H9 (cell line): Measurements from ENCODE around the gene ZBTB20. TPM values are rescaled to one million over a fixed set of nuclear protein-coding genes. Genes with fewer than 3 reads are reported as not detected.

Experiments used
- DNase-seq: peaks from one replicate; pipeline ENCODE4 v3.0.0-alpha.2; 2017
- H2AFZ ChIP-seq: one replicate; pipeline ENCODE4 v1.6.1; 2013; ENCODE audit warnings: mild to moderate bottlenecking, low read length, control low read depth, moderate library complexity
- H2AK5ac ChIP-seq: 2 replicates; pipeline ENCODE4 v1.6.1; 2013; ENCODE audit warnings: low read length, control low read depth, mixed read lengths; ENCODE audit not compliant: insufficient read length
- H2BK120ac ChIP-seq: one replicate; pipeline ENCODE4 v1.6.1; 2013; ENCODE audit warnings: low read depth, mild to moderate bottlenecking, low read length, control low read depth, inconsistent platforms; ENCODE audit not compliant: poor library complexity, severe bottlenecking
- H2BK12ac ChIP-seq: 2 replicates; pipeline ENCODE4 v1.6.1; 2013; ENCODE audit warnings: low read length, control low read depth, mixed read lengths, low read depth; ENCODE audit not compliant: insufficient read length
- H2BK15ac ChIP-seq: 2 replicates; pipeline ENCODE4 v1.6.1; 2013; ENCODE audit warnings: low read depth, low read length, control low read depth
- H2BK20ac ChIP-seq: one replicate; pipeline ENCODE4 v1.6.1; 2013; ENCODE audit warnings: low read depth, mild to moderate bottlenecking, low read length, control low read depth, inconsistent platforms; ENCODE audit not compliant: poor library complexity, severe bottlenecking
- H2BK5ac ChIP-seq: 2 replicates; pipeline ENCODE4 v1.6.1; 2013; ENCODE audit warnings: low read length, control low read depth, mixed read lengths; ENCODE audit not compliant: insufficient read length
- H3K14ac ChIP-seq: 2 replicates; pipeline ENCODE4 v1.6.1; 2013; ENCODE audit warnings: low read length, control low read depth; ENCODE audit not compliant: insufficient read depth
- H3K18ac ChIP-seq: 2 replicates; pipeline ENCODE4 v1.6.1; 2013; ENCODE audit warnings: low read depth, mild to moderate bottlenecking, mixed read lengths, low read length, control low read depth; ENCODE audit not compliant: insufficient read length
- H3K23ac ChIP-seq: 2 replicates; pipeline ENCODE4 v1.6.1; 2013; ENCODE audit warnings: low read length, control low read depth, mixed read lengths, low read depth; ENCODE audit not compliant: insufficient read length
- H3K23me2 ChIP-seq: 2 replicates; pipeline ENCODE4 v1.6.1; 2013; ENCODE audit warnings: low read depth, mild to moderate bottlenecking, mixed read lengths, low read length, control low read depth; ENCODE audit not compliant: insufficient read length, poor library complexity, severe bottlenecking
- H3K27ac ChIP-seq: 2 replicates; pipeline ENCODE4 v1.5.1; 2013; ENCODE audit warnings: low read length, control low read depth, mixed read lengths, low read depth; ENCODE audit not compliant: insufficient read length
- H3K27me3 ChIP-seq: 2 replicates; pipeline ENCODE4 v1.6.1; 2013; ENCODE audit warnings: low read length, control low read depth, inconsistent platforms; ENCODE audit not compliant: insufficient read depth
- H3K4ac ChIP-seq: 2 replicates; pipeline ENCODE4 v1.6.1; 2013; ENCODE audit warnings: low read depth, mild to moderate bottlenecking, control low read depth, inconsistent platforms, low read length, moderate library complexity
- H3K4me1 ChIP-seq: 2 replicates; pipeline ENCODE4 v1.6.1; 2013; ENCODE audit warnings: low read length, control low read depth, inconsistent platforms; ENCODE audit not compliant: insufficient read depth
- H3K4me2 ChIP-seq: 2 replicates; pipeline ENCODE4 v1.6.1; 2013; ENCODE audit warnings: low read length, control low read depth, mixed read lengths; ENCODE audit not compliant: insufficient read length, insufficient read depth
- H3K56ac ChIP-seq: 2 replicates; pipeline ENCODE4 v1.6.1; 2013; ENCODE audit warnings: low read depth, mild to moderate bottlenecking, mixed read lengths, low read length, control low read depth; ENCODE audit not compliant: insufficient read length
- H3K79me1 ChIP-seq: 2 replicates; pipeline ENCODE4 v1.6.1; 2013; ENCODE audit warnings: low read depth, mild to moderate bottlenecking, moderate library complexity, low read length, control low read depth, inconsistent platforms; ENCODE audit not compliant: insufficient read depth, poor library complexity, severe bottlenecking
- H3K79me2 ChIP-seq: 2 replicates; pipeline ENCODE4 v1.6.1; 2013; ENCODE audit warnings: low read length, control low read depth, inconsistent platforms; ENCODE audit not compliant: insufficient read depth
- H3K9ac ChIP-seq: 2 replicates; pipeline ENCODE4 v1.6.1; 2013; ENCODE audit warnings: low read length, control low read depth, mixed read lengths; ENCODE audit not compliant: insufficient read length; ENCODE audit errors: extremely low read depth
- H3K9me3 ChIP-seq: one replicate; pipeline ENCODE4 v1.6.1; 2013; ENCODE audit warnings: low read depth, low read length, inconsistent platforms; ENCODE audit not compliant: control insufficient read depth
- H3T11ph ChIP-seq: one replicate; pipeline ENCODE4 v1.6.1; 2013; ENCODE audit warnings: mild to moderate bottlenecking, low read length, control low read depth, inconsistent platforms
- H4K20me1 ChIP-seq: one replicate; pipeline ENCODE4 v1.6.1; 2013; ENCODE audit not compliant: control insufficient read depth, insufficient read length, insufficient read depth
- H4K5ac ChIP-seq: 2 replicates; pipeline ENCODE4 v1.6.1; 2013; ENCODE audit warnings: low read depth, mild to moderate bottlenecking, mixed read lengths, low read length, control low read depth; ENCODE audit not compliant: insufficient read length
- H4K8ac ChIP-seq: replicated peaks from 2 replicates; pipeline ENCODE4 v1.6.1; 2013; ENCODE audit warnings: low read length, control low read depth, mixed read lengths, low read depth; ENCODE audit not compliant: insufficient read length
- H4K91ac ChIP-seq: 2 replicates; pipeline ENCODE4 v1.6.1; 2013; ENCODE audit warnings: low read depth, mild to moderate bottlenecking, moderate library complexity, mixed read lengths, low read length, control low read depth; ENCODE audit not compliant: insufficient read length
- H3K27ac Mint-ChIP-seq, 3 experiments: 2 replicates in 2 of 3; 3 replicates in 1 of 3; pipeline ENCODE4 v1.8.0; 2020 to 2021; ENCODE audit warnings: mixed read lengths in 3 of 3, mild to moderate bottlenecking in 1 of 3, moderate library complexity in 1 of 3
- H3K27me3 Mint-ChIP-seq: 2 replicates; pipeline ENCODE4 v1.8.0; 2021; ENCODE audit warnings: low read depth, mild to moderate bottlenecking, moderate library complexity, mixed read lengths
- H3K36me3 Mint-ChIP-seq, 3 experiments: 2 replicates in 2 of 3; 3 replicates in 1 of 3; pipeline ENCODE4 v1.8.0; 2020 to 2021; ENCODE audit warnings: low read depth in 3 of 3, mixed read lengths in 3 of 3; ENCODE audit not compliant: insufficient read depth in 1 of 3
- H3K4me1 Mint-ChIP-seq, 2 experiments: 2 replicates each; pipeline ENCODE4 v1.8.0; 2020; ENCODE audit warnings: mixed read lengths in 2 of 2
- H3K4me3 Mint-ChIP-seq, 2 experiments: 2 replicates in 1 of 2; 3 replicates in 1 of 2; pipeline ENCODE4 v1.8.0; 2020 to 2021; ENCODE audit warnings: mild to moderate bottlenecking in 2 of 2, mixed read lengths in 2 of 2, moderate library complexity in 1 of 2
- H3K9me3 Mint-ChIP-seq, 2 experiments: 2 replicates in 1 of 2; 3 replicates in 1 of 2; pipeline ENCODE4 v1.8.0; 2020; ENCODE audit warnings: mild to moderate bottlenecking in 2 of 2, mixed read lengths in 2 of 2, moderate library complexity in 1 of 2
- CTCF ChIP-seq: fragments of 200-600 bp; sonication (generic); conservative IDR thresholded peaks from 3 replicates; pipeline ENCODE4 v1.8.0; 2021; ENCODE audit warnings: antibody characterized with exemption, mild to moderate bottlenecking
- WGBS: extraction: QIAGEN DNeasy Blood & Tissue Kit; methylation state at CpG from one replicate; pipeline ENCODE4 v1.1.7; 2013; ENCODE audit warnings: missing lambda C conversion rate, low lambda C conversion rate, mixed read lengths; ENCODE audit not compliant: insufficient read length; ENCODE audit errors: extremely low coverage; 5-methylcytosine and 5-hydroxymethylcytosine counted together
- total RNA-seq: library from RNA; stranded (reverse); gene quantifications from 2 replicates; pipeline ENCODE4 v1.2.1, GENCODE V29; 2021

Gene ZBTB20
- total RNA-seq, 1 experiment from 2014 or later = 0.70 TPM

GRCh38 chr3:115085197-115085865 lies 61.8 kb downstream of the ZBTB20 start:
- Mint-ChIP-seq H3K27ac (no peak overlapping the region; a peak in 1 of 7 replicates), H3K4me3 (no peak overlapping the region), H3K36me3 (no peaks in the 10 kb centered on the region), H3K4me1 (peaks cover 13 to 15% of the 10 kb centered on the region in 2 experiments; a peak in 3 of 4 replicates), H3K27me3 (no peaks in the 10 kb centered on the region), H3K9me3 (no peaks in the 10 kb centered on the region)
- Histone ChIP-seq H3K4me1 (no peaks in the 10 kb centered on the region; the same call in 1 of the 2 replicates), H3K23ac (no peak overlapping the region), H4K20me1 (no peaks in the 10 kb centered on the region), H4K5ac (no peak overlapping the region), H2AFZ (no peak overlapping the region), H3K9ac (no peak overlapping the region), H4K91ac (no peak overlapping the region), H2BK12ac (no peak overlapping the region), H3K27ac (no peak overlapping the region), H2BK5ac (no peak overlapping the region), H3K79me2 (no peaks in the 10 kb centered on the region), H3K4me2 (no peak overlapping the region), H3K79me1 (no peaks in the 10 kb centered on the region), H3K56ac (no peak overlapping the region), H4K8ac (no peak overlapping the region), H2BK20ac (no peak overlapping the region), H3K18ac (no peak overlapping the region), H3K27me3 (no peaks in the 10 kb centered on the region), H2AK5ac (no peak overlapping the region), H2BK120ac (no peak overlapping the region), H3K9me3 (no peaks in the 10 kb centered on the region), H2BK15ac (no peak overlapping the region), H3T11ph (no peak overlapping the region), H3K4ac (no peak overlapping the region), H3K14ac (no peak overlapping the region), H3K23me2 (no peaks in the 10 kb centered on the region)
- no CpG with 5 or more reads among the region's 2 CpGs for WGBS
- DNase-seq = no peak
- peak; percentile 61 for TF ChIP-seq CTCF
